Stimulated activated naive CD8-positive, alpha-beta T cell treated with anti-CD3 and anti-CD28 coated beads, Interleukin-15, amount 100 ng/mL, for 72 hours (primary cell): Measurements from ENCODE around the gene TPI1.
"Not testable (repeated sequence)": the region's sequence is repeated elsewhere in the genome, so short reads cannot be mapped to it uniquely, and the experiment has no call there.

Experiments used
- ATAC-seq: fragments of 150-1000 bp; cut with Tn5 transposase; 2 replicates; pipeline ENCODE4 v1.10.0; 2021; ENCODE audit warnings: mild to moderate bottlenecking, moderate library complexity
- DNase-seq, 2 donors: peaks; one replicate each; pipeline ENCODE4 v3.0.0; 2021 to 2022
- H3K27ac Mint-ChIP-seq, 2 donors: one replicate each; pipeline ENCODE4 v1.8.0; 2022; ENCODE audit warnings: mild to moderate bottlenecking in 2 of 2, mixed read lengths in 2 of 2, moderate library complexity in 2 of 2
- H3K27me3 Mint-ChIP-seq: one replicate; pipeline ENCODE4 v1.8.0; 2022; ENCODE audit warnings: mixed read lengths
- H3K4me1 Mint-ChIP-seq: one replicate; pipeline ENCODE4 v1.8.0; 2022; ENCODE audit warnings: mild to moderate bottlenecking, mixed read lengths
- H3K4me3 Mint-ChIP-seq, 2 donors: one replicate each; pipeline ENCODE4 v1.8.0; 2022; ENCODE audit warnings: mild to moderate bottlenecking in 2 of 2, mixed read lengths in 2 of 2, moderate library complexity in 1 of 2
- H3K9me3 Mint-ChIP-seq, 2 donors: one replicate each; pipeline ENCODE4 v1.8.0; 2022; ENCODE audit warnings: mixed read lengths in 2 of 2

The TPI1 gene

DNA sequence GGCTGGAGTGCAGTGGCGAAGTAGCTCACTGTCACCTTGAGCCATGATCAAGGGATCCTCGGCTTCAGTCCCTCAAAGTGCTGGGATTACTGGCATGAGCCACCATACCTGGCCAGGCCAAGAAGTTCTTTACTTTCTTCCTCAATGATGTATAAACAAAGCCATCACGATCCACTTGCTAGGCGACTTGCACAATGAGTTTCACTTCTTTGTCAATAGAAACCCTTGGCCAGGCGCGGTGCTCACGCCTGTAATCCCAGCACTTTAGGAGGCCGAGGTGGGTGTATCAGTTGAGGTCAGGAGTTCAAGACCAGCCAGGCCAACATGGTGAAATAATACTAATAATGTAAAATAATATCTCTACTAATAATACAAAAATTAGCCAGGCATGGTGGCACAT is 20.1 kb downstream of the TPI1 start:
- H3K9me3 Mint-ChIP-seq: no peaks in the 10 kb centered on the region
- no peak overlapping the region for H3K4me3 Mint-ChIP-seq
- H3K4me1 Mint-ChIP-seq: peaks cover 26% of the 10 kb centered on the region
- ATAC-seq: no peak
- DNase-seq: no peak
- H3K27me3 Mint-ChIP-seq: no peaks in the 10 kb centered on the region
- H3K27ac Mint-ChIP-seq: no peak overlapping the region

DNA sequence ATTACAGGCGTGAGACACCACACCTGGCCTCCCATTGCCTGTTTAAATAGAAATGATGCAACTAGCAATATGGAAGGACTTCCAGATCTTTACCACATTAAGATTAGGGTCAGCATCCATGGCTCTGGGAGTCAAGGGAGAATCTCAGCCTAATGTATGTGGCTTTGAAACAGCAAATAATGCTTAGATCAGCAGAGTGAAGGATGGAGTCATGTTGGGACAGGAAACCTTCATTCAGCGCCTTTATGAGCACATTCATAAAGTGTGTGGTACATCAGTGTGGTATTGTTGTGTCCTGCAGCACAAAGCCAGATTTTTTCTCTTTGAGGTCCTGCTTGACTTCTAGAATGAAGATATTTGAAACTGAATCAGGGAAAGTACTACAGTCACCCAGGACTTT is 21.0 kb downstream of the TPI1 start:
- Mint-ChIP-seq H3K27me3 (no peaks in the 10 kb centered on the region), H3K27ac (peak overlapping the region in 1 of 2 donors; percentile 27), H3K4me3 (no peak overlapping the region), H3K9me3 (no peaks in the 10 kb centered on the region), H3K4me1 (peaks cover 30% of the 10 kb centered on the region)
- DNase-seq (no peak), ATAC-seq (no peak)

DNA sequence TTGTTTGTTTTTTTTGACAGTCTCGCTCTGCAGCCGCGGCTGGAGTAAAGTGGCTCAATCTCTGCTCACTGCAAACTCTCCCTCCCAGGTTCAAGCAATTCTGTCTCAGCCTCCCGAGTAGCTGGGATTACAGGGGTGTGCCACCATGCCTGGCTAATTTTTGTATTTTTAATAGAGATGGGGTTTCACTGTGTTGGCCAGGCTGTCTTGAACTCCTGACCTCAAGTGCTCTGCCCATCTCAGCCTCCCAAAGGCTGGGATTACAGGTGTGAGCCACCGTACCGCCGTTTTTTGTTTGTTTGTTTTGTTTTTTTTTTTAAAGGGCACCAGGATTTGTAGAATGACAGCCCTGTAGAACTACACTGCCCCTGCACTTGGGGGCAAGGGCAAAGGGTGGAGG is 21.5 kb downstream of the TPI1 start:
- ATAC-seq, H3K9me3 Mint-ChIP-seq, H3K4me3 Mint-ChIP-seq, H3K27ac Mint-ChIP-seq, H3K27me3 Mint-ChIP-seq, DNase-seq: not testable (repeated sequence)
- peaks cover 30% of the 10 kb centered on the region for H3K4me1 Mint-ChIP-seq

- H3K27me3 Mint-ChIP-seq, DNase-seq, H3K9me3 Mint-ChIP-seq, ATAC-seq: not testable (repeated sequence)
- Mint-ChIP-seq H3K27ac (peak overlapping the region in 1 of 2 donors; percentile 98), H3K4me3 (peak overlapping the region; percentile 86 to 90), H3K4me1 (peaks cover 30% of the 10 kb centered on the region)
Observed at GRCh38 chr12:6889775-6890573, 22.6 kb downstream of the TPI1 start.

DNA sequence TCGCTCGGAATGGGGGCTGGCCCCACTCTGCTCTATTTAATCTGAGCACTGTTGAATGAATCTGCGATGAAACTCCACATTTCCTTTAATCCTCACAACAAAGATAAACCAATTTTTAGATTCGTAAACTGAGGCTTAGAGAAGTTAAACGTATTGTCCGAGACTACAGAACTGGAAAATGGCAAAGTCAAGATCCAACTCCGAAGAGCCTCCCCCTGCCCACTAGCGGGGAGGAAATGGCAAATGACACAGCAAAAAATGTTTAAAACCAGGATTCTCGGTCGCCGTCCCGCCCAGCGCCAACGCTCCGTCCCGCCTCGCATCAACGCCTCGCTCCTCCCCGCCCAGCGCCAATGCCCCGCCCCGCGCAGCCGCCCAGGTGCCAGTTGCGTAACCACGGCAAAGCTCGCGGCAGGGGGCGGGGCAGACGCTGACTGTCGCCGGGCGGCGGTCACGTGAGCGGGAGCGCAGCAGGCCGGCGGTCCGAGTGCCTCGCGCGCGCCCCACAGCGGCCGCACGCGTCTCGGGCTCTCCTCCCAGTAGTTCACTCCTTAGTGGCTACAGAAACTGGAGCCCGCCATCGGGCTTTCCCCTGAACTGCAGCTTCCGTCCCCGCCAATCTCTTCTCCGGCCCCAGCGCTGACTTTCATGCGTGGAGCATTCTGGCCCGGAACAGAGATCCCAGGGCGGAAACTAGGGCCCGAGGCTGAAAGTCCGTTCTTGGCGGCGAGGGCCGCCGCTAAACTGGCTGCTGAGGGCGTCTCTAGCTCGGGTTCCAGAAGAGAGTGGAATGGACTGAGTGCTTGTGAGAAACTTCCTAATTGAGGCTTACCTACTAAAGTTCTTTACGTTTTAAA is 23.7 kb downstream of the TPI1 start:
- H3K27me3 Mint-ChIP-seq: no peaks in the 10 kb centered on the region
- ATAC-seq (peak; percentile 97), DNase-seq (peak; percentile 99)
- no peaks in the 10 kb centered on the region for H3K9me3 Mint-ChIP-seq
- peak overlapping the region; percentile 86 to 90 for H3K4me3 Mint-ChIP-seq
- peaks cover 30% of the 10 kb centered on the region for H3K4me1 Mint-ChIP-seq
- H3K27ac Mint-ChIP-seq: peak overlapping the region; percentile 92 to 98

- DNase-seq: peak in 1 of 2 donors; percentile 54
- no peaks in the 10 kb centered on the region for H3K27me3 Mint-ChIP-seq
- ATAC-seq: peak; percentile 39
- peak overlapping the region; percentile 86 to 90 for H3K4me3 Mint-ChIP-seq
- peaks cover 30% of the 10 kb centered on the region for H3K4me1 Mint-ChIP-seq
- no peaks in the 10 kb centered on the region for H3K9me3 Mint-ChIP-seq
- H3K27ac Mint-ChIP-seq: peak overlapping the region; percentile 92 to 98
Observed at GRCh38 chr12:6891646-6892001, 24.3 kb downstream of the TPI1 start.

DNA sequence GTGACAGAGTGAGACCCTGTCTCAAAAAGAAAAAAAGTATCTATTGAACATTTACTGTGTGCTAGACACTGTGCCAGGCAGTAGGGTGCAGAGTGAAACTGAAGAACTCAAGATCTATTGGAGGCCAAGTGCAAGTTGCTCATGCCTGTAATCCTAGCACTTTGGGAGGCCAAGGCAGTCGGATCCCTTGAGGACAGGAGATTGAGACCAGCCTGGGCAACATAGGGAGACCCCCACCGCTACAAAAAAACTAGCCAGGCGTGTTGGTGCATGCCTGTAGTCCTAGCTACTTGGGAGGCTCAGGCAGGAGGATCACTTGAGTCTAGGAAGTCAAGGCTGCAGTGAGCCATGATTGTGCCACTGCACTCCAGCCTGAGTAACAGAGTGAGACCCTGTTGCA is 25.4 kb downstream of the TPI1 start:
- peak overlapping the region in 1 of 2 donors; percentile 15 for H3K27ac Mint-ChIP-seq

DNA sequence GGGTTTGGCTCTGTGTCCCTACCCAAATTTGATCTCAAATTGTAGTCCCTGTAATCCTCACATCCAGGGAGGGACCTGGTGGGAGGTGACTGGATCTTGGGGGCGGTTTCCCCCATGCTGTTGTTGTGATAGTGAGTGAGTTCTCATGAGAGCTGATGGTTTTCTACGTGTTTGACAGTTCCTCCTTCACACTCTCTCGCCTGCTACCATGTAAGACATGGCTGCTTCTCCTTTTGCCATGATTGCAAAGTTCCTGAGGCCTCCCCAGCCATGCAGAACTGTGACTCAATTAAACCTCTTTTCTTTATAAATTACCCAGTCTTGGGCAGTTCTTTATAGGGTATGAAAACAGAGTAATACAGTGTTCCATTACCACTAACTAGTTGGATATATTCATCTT is 27.0 kb downstream of the TPI1 start:
- peaks cover 31% of the 10 kb centered on the region for H3K4me1 Mint-ChIP-seq
- H3K4me3 Mint-ChIP-seq: no peak overlapping the region
- H3K27me3 Mint-ChIP-seq: no peaks in the 10 kb centered on the region
- DNase-seq: no peak
- no peaks in the 10 kb centered on the region for H3K9me3 Mint-ChIP-seq
- ATAC-seq: no peak
- no peak overlapping the region for H3K27ac Mint-ChIP-seq

More for the DNA sequence above, 25.4 kb downstream of the TPI1 start:
- H3K9me3 Mint-ChIP-seq, ATAC-seq, DNase-seq, H3K27me3 Mint-ChIP-seq: not testable (repeated sequence)
- Mint-ChIP-seq H3K4me1 (peaks cover 30% of the 10 kb centered on the region), H3K4me3 (peak overlapping the region; percentile 86 to 90)

GRCh38 chr12:6896846-6897435 is 29.6 kb downstream of the TPI1 start:
- Mint-ChIP-seq H3K9me3 (no peaks in the 10 kb centered on the region), H3K4me3 (no peak overlapping the region), H3K27ac (no peak overlapping the region), H3K4me1 (peaks cover 25% of the 10 kb centered on the region), H3K27me3 (no peaks in the 10 kb centered on the region)
- no peak for DNase-seq
- no peak for ATAC-seq

DNA sequence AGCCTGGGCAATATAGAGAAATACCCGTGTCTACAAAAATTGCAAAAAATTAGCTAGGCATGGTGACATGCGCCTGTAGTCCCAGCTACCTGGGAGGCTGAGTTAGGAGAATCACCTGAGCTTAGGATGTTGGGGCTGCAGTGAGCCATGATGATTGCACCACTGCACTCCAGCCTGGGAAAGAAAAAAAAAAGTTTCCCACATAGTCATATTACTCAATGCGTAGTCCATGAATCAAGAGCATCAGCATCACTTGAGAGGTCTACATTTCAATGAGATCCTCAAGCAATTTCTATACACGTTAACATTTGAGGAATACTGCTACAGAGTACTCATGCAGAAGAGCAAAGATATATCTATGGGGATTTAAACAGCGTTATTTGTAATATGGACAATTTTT is 32.1 kb downstream of the TPI1 start:
- Mint-ChIP-seq H3K4me1 (peaks cover 16% of the 10 kb centered on the region), H3K27me3 (no peaks in the 10 kb centered on the region), H3K27ac (no peak overlapping the region), H3K9me3 (no peaks in the 10 kb centered on the region), H3K4me3 (no peak overlapping the region)
- DNase-seq (no peak), ATAC-seq (no peak)

DNA sequence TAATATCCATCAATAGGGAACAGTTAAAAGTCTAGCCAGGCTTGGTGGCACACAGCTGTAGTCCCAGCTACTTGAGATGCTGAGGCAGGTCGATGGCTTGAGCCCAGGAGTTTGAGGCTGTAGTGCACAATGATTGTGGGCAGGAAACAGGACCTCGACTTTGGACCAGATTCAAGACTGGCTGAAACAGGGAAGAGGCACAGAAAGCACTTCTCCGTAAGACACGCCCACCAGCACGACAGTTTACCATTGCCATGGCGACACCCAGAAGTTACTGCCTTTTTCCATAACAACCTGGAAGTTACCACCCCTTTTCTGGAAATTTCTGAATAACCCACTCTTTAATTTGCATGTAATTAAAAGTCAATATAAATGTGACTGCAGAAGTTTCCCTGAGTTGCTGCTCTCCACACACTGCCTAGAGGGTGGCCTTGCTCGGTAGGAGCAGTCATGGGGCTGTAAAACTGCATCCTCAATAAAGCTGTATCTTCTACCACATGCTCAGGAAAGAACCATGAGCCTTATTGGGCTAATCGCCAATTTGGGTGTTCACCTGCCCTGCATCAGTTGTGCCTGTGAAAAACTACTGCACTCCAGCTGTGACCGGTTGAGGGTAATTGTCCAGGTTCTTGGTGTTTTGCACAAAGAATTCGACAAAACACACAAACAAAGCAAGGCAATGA is 32.6 kb downstream of the TPI1 start:
- Mint-ChIP-seq H3K4me1 (peaks cover 16% of the 10 kb centered on the region), H3K27ac (peak overlapping the region in 1 of 2 donors; percentile 19), H3K9me3 (no peaks in the 10 kb centered on the region), H3K4me3 (no peak overlapping the region), H3K27me3 (no peaks in the 10 kb centered on the region)
- peak in 1 of 2 donors; percentile 36 for DNase-seq
- no peak for ATAC-seq

DNA sequence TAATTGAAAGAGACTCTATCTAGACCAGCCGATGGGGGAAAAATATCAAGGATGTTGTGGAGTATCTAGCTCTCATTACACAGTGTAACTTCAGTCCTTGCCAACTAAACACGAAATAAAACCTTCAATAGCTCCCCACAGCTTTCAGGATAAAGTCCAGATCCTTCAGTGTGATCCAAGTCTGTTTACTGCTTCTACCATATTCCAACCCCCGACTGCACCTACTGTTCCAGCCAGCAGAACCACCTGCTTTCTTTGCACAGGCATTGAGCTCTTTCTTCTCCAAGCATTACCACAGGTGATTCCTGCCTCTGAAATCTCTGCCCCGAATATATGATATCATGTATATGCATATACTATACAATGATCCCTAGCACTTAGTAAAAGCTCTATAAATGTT is 35.1 kb downstream of the TPI1 start:
- DNase-seq (no peak), ATAC-seq (no peak)
- no peak overlapping the region for H3K27ac Mint-ChIP-seq
- H3K4me3 Mint-ChIP-seq: no peak overlapping the region
- H3K9me3 Mint-ChIP-seq: no peaks in the 10 kb centered on the region
- no peaks in the 10 kb centered on the region for H3K27me3 Mint-ChIP-seq
- peaks cover 16% of the 10 kb centered on the region for H3K4me1 Mint-ChIP-seq

GRCh38 chr12:6903722-6904121 is 36.4 kb downstream of the TPI1 start:
- Mint-ChIP-seq H3K9me3 (no peaks in the 10 kb centered on the region), H3K4me3 (no peak overlapping the region), H3K27ac (no peak overlapping the region), H3K4me1 (peaks cover 16% of the 10 kb centered on the region), H3K27me3 (no peaks in the 10 kb centered on the region)
- ATAC-seq (no peak), DNase-seq (no peak)

GRCh38 chr12:6904280-6905276 is 37.2 kb downstream of the TPI1 start, which contains the start of gene LRRC23:
TSS of gene LRRC23 (plus strand) at chr12:6904822. CDS start at chr12:6905634, 812 bp downstream.
- Mint-ChIP-seq H3K4me1 (peaks cover 12% of the 10 kb centered on the region), H3K9me3 (no peaks in the 10 kb centered on the region), H3K4me3 (no peak within 1 kb of the TSS), H3K27me3 (no peaks in the 10 kb centered on the region), H3K27ac (no peak within 1 kb of the TSS)
- DNase-seq (peak; percentile 94 to 98), ATAC-seq (peak; percentile 97)
